ENCODE data around the gene ACVR1.
"Not testable (repeated sequence)": the region's sequence is repeated elsewhere in the genome, so short reads cannot be mapped to it uniquely, and the experiment has no call there.

ACVR1 gene

DNA sequence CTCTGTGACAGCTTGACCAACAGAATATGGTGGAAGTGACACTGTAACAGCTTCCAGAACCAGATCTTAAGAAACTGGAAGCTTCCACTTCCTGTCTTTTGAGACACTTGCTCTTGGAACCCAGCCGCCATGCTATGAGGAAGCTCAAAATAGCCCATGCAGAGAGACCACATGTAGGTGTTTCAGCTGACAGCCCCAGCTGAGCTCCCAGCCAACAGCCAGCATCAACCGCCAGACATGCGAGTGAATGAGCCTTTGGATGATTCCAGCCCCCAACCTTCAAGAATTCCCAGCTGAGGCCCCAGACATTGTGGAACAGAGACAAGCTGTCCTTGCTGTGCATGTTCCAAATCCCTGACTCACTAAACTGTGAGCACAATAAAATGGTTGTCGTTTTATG is 27.9 kb downstream of the ACVR1 start:
- DNase-seq: no peak

- no peak for DNase-seq
These were observed 31.0 kb downstream of the ACVR1 start for GRCh38 chr2:157845081-157845480.

GRCh38 chr2:157843935-157844334 is 32.2 kb downstream of the ACVR1 start:
- DNase-seq: no peak

DNA sequence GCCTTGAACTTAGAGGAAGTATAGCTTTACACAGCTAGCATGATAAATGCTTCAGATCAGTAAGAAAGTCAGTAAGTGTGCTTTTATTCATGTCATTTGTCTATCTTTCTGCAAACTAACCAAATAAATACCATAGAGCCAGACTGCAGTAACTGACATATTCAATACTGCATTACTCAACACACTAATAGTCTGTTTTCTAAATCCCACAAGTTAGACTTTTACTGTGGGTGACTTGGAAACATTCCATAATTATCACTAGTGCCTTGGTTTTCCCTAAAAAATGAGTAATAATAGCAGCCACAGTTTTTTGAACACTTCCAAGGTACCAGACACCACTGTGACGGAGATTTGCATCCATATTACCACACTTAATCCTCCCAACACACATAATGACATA is 33.0 kb downstream of the ACVR1 start:
- DNase-seq: no peak

DNA sequence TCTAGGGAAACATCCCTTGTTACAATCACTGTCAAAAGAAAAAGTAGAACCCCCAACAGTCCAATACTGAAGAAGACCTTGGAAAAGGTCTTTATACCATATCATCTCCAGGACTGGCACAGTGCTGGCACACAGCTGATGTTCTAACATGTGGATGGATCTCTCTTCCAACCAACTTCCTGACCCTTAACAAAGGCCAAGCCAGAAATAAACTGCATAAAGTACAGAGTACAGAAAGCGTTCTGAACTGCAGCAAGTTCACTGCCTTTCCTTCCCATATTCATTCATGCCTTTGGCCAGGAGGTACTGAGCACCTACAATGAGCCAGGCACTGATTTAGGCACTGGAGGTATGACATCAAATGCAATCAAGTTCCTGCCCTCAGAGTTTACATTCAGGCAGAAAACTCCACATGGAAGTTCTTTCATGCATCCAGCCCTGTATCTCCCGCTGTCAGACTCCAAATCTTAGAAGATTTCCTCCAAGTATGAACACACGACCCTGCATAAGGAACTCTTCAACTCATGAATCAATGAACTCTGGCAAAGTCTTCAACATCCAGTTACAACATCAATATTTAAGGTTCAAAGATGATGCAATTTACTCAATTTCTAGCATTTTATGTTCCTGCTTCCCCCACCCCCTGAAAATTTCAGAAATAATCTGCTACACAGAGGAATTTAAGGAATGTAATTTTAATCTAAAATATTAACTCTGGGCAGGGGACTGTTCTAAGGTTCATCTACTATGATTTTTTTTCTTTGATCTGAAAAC is 33.8 kb downstream of the ACVR1 start:
- no peak for DNase-seq

DNA sequence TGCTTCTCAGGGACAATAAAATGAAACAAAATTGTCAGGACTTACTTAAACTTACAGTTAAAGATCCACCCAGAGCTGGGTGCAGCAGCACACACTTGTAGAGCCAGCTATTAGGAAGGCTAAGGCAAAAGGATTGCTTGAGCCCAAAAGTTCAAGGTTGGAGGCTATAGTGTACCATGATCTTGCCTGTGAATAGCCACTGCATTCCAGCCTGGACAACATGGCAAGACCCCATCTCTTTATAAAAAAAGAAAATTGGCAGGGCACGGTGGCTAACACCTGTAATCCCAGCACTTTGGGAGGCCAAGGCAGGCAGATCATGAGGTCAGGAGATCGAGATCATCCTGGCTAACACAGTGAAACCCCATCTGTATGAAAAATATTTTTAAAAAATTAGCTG is 34.6 kb downstream of the ACVR1 start:
- no peak for DNase-seq

- no peak for DNase-seq
These were observed 35.5 kb downstream of the ACVR1 start for GRCh38 chr2:157840568-157841156.

DNA sequence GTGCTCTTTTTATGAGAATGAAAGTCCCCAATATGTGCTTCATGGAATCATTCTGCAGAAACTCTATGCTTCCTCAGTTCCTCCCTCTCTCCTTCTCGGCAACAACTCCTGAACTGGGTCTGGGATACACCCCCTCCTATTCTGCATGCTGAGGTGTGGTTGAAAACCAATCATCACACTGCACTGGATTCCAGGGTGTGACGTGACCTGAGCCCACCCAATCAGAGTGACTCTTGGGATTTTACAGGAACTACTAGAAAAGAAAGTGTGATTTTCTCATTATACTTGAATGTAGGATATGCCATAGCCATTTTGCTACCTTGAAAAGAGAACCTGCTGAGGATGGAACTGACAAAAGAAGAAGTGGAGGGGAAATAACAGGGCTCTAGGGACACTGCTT is 36.3 kb downstream of the ACVR1 start:
- no peak for DNase-seq

- DNase-seq: no peak
These were observed 36.8 kb downstream of the ACVR1 start for GRCh38 chr2:157839162-157839801.

DNA sequence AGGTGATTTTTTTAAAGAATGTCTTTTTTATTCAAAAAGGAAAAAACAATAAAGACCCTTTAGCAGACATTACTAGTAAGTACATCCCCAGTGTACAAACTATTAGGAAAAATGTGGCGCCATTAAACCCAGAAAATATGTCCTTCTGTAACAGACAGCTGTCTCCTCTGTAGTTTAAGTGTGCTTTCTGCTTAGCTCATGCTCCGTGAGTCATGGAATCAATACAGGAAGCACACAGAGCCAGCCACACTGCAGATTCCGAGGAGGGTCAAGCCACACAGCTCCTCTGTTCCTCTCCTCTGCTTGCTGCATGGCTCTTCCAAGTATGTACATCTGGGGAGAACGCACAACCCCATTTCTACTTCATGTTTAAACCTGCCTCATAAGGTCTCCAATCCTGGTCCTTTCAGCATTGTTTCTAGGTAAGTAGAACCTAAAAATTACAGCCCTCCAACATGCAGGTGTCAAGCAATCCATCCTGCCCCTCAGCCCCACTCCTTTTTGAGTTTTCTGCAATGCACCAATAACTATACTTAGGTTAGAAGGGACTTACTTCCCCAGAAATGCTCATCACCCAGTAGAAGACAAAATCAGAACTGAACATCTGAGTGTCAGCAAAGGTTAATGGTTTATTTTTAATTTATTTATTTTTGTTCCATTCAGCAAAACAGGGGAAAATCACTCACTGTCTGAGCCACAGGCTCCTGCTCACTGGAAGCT is 37.5 kb downstream of the ACVR1 start:
- DNase-seq: peak; percentile 32

DNA sequence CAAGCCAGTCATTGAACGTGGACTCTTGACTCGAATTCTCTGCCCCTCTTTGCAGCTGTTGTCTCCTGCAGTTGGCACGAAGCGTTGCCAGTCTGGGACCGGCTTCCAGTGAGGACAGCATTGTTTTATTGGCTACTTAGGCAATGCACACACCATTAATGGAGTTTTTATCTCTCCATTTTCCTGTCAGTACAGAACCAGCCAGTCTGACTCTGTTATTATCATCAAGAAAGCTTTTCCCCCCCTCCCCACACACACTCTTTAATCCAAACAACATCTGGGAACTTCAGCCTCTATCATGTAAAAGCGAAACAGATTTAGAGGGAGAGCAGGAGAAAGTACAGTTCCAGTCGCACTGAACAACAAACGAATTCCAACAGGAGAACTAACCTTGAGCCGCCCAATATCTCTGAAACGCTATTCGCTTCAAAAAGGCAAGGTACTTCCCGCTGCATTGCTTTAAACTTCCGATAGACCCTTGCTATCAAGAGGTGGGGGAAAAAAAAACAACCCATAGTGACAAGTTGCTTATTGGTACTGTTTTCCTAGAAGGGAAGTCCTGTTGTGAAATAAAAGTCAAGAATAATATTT is 38.2 kb downstream of the ACVR1 start:
- no peak for DNase-seq

DNA sequence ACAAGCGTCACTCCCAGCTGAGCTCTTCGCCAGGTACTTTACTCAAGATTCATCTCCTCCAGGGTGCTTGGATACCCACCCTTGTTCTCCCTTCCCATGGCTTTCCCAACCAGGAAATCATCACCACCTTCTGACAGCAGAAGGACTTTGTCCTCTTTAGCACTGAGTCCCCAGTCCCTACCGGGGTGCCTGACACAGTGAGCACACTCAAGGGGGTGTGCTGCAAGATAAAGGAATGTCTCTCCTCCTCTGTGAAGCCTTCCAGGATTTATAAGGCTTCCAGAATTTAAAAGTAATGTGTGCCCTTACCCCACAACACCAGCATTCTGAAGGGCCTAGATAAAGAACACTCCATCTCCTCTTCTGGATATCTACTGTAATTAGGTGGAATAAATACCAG is 39.6 kb downstream of the ACVR1 start:
- no peak for DNase-seq

DNA sequence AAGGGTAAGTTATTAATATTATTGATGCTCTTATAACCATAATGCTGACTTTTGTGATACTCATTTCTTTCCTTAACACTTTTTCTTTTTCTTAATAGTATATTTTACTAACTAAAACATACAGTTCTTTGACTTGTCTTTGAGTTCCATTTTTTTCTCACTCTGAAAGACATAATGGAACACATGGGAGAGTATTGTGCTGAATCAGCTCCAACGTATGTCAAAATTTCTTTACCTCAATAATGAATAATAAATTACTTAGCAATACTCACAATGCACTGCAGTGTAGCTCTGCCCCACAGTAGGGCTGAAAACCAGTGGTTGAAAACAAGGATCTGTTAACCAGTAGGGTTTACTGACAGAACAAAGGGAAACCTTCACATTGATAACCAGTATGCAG is 40.7 kb downstream of the ACVR1 start:
- no peak for DNase-seq

DNA sequence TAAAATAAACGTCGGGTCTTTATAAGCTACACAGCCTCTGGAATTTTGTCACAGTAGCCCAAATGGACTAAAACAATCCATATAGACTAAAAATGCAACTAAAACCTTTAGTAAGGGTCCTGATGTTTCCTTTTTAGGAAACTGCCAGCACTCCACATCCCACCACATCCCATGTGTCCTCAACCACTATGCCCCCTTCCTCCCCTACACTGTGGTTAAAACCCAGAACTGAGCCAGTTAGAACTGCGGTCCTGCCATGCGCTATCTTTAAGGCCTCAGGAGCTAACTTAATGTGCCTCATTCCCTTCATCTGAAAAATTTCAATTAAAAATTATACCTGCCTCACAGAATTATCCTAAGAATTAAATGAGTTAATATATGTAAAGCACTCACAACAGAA is 41.1 kb downstream of the ACVR1 start:
- no peak for DNase-seq

DNA sequence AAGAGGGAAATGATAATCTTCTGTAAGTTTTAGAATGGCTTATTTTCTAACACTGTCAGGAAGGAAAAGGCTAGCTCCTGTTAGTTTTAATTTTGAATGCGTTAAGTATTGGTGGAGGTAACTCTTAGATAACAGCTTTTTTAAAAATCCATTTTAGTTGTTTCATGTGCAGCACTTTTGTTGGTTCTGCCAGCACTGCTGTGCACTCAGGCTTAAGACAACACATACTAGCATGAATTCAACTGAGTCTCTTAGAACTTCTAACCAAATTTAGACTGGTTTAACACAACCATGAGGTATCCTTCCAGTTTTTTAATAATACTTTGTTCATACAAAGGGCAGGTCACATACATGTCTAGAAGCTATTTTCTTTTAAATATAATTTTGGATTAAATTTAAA is 42.4 kb downstream of the ACVR1 start:
- DNase-seq: no peak

DNA sequence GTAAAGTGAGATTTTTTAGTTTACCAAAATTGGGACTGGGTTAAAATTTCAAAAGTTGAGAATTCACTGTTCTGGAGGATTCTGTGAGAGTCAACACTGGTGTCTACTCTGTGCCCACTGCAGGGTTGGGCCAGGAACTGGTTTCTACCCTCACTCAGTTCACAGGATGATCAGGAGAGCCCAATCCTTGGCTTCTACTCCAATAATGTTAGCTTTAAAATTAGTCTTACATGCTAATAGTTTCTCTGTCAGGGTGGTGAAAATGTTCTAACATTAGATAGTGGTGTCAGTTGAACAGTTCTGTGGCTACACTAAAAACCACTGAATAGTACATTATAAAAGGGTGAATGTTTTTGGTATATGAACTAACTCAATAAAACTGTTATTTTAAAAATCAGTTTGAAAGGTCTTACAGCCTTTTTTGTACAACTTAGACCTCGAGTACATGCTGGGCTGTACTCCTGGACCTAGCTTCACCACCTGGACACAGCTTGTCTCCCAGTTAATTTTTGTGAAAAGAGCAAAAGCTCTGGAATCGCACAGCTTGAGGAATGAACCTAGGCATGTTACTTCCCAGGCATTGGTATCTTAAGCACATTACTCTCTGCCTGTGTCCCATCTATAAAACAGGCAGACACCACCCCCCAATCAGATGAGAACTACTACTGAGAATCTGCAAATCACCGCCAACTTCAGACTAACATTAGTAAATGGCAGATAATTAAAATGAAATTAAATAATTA is 44.4 kb downstream of the ACVR1 start:
- no peak for DNase-seq

DNA sequence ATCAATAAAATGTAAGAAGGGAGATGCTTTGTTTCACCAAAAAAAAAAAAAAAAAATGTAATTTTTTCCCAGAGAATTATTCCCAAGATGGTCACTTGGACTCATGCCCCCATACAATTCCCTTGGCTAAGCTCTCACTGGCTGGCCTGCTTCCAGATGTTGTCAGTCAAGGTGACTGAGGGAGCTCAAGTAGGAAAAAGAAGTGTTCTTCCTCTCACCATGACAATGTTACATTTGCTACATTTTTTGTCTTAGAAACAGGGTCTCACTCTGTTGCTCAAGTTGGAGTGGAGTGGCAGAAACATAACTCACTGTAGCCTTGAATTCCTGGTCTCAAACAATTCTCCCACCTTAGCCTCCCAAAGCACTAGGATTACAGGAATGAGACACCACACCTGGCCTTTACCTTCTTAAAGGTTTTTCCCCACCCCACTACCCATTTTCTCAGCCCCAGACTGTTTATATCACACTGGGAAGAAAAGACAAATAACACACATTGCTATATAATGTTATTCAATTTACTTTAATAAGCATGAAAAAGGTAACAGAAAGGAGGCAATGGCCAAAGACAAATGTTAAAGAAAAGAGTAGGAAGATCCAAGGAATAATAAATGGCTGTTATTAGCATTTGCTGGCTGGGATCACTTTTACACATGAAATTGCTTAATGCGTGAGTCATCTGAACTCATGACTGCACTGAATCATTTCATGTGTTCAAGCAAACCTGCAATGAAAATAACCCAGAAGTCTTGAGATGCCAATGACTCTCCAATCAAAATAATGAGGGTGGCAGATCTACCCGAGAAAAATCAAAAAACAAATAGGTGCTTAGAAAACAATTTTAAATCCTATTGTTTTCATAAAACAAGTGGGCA is 45.2 kb downstream of the ACVR1 start:
- DNase-seq: no peak

DNA sequence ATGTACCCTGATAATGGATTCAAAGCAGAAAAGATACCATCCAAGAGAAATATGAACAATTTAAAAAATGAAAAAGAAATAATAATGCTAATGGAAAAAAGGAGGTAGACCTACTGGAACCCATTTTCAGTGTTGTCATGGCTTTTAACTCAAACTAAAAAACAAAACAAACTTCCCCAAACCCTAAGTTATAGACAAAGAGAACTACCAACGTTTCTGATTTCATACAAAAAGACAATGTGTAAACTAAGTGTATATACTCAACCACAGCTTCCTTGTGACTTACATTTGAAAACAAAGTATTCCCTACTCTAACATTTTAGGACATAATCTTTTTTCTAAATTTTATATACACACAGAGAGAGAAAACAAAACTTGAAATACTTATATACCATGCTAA is 45.9 kb downstream of the ACVR1 start:
- no peak for DNase-seq

GRCh38 chr2:157827377-157827776 is 48.8 kb downstream of the ACVR1 start:
- no peak for DNase-seq

- DNase-seq: not testable (repeated sequence)
These were observed 49.5 kb downstream of the ACVR1 start for GRCh38 chr2:157826644-157827043.

- DNase-seq: no peak
These were observed 50.2 kb downstream of the ACVR1 start for GRCh38 chr2:157825885-157826284.

GRCh38 chr2:157822993-157823392 is 53.1 kb downstream of the ACVR1 start:
- no peak for DNase-seq
